SK-N-MC (cell line): Measurements from ENCODE around the gene BPHL.
"Not testable (repeated sequence)": the region's sequence is repeated elsewhere in the genome, so short reads cannot be mapped to it uniquely, and the experiment has no call there.

Source experiments
- DNase-seq: peaks from one replicate; pipeline ENCODE4 v3.0.0-alpha.2; 2011; ENCODE audit warnings: low read depth, low spot score
- H3K27ac ChIP-seq: fragments of 200-600 bp; sonication (generic); 2 replicates; pipeline ENCODE4 v1.5.1; 2016; ENCODE audit warnings: mixed run types
- H3K36me3 ChIP-seq: fragments of 200-600 bp; sonication (generic); 2 replicates; pipeline ENCODE4 v1.6.1; 2017; ENCODE audit warnings: antibody characterized with exemption, low read length, mixed read lengths; ENCODE audit not compliant: insufficient read depth
- H3K4me3 ChIP-seq: fragments of 200-600 bp; sonication (generic); 2 replicates; pipeline ENCODE4 v1.5.1; 2016
- H3K9ac ChIP-seq: fragments of 200-600 bp; sonication (generic); 2 replicates; pipeline ENCODE4 v1.8.0; 2017; ENCODE audit warnings: mixed run types, mixed read lengths; ENCODE audit not compliant: insufficient read length
- H3K9me3 ChIP-seq: fragments of 200-600 bp; sonication (generic); 2 replicates; pipeline ENCODE4 v1.6.1; 2017; ENCODE audit warnings: low read depth, mild to moderate bottlenecking, antibody characterized with exemption, low read length, moderate library complexity, mixed read lengths
- EZH2 ChIP-seq: fragments of 200-600 bp; sonication (generic); IDR thresholded peaks from one replicate; pipeline ENCODE4 v1.6.1; 2017; ENCODE audit warnings: antibody characterized with exemption
- FOXP2 ChIP-seq: optimal IDR thresholded peaks from 2 replicates; pipeline ENCODE3; 2011; ENCODE audit warnings: mild to moderate bottlenecking, moderate library complexity; ENCODE audit not compliant: insufficient read depth; ENCODE audit errors: extremely low read length, control extremely low read depth
- POLR2AphosphoS5 ChIP-seq: IDR thresholded peaks from 2 replicates; pipeline ENCODE4 v1.6.1; 2012; ENCODE audit warnings: mild to moderate bottlenecking, low read depth, low read length, borderline replicate concordance

BPHL gene

DNA sequence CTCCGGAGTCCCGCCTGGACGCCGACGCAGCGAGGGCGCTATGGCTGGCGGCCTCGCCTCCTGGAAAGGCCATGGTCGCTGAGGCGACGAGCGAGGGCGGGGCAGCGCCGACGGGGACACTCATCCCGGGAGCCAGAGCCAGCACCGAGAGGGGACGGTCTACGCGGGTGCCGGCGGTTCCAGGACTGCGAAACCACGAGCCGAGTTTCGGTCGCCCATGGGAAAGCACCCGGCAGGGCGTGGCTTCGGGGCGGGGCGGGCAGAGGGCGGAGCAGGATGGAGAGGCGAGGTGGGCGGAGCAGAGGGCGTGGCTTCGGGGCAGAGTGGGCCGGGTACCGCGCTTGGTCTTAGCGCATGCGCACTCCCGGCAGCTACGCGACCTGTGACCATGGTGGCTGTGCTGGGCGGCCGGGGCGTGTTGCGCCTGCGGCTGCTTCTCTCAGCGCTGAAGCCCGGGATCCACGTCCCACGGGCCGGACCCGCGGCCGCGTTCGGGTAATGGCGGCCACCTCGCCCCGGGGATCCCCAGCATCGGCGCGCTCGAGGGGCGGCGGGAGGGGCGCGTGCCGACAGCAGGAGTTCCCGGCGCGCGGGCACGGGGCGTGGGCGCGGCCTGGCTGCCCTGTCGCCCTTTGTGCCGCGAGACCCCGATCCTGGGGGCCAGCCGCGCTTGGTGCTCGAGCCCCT, at the start of gene BPHL:
Gene BPHL (plus strand): TSS at position 359 of the 687 bp plus-strand sequence. CDS start 30 bp downstream, at position 389.
- H3K4me3 ChIP-seq: peak within 1 kb of the TSS; percentile 99
- no peak for TF ChIP-seq EZH2
- TF ChIP-seq FOXP2: no peak
- TF ChIP-seq POLR2AphosphoS5: peak; percentile 92
- no peaks in the 10 kb centered on the region for H3K9me3 ChIP-seq

DNA sequence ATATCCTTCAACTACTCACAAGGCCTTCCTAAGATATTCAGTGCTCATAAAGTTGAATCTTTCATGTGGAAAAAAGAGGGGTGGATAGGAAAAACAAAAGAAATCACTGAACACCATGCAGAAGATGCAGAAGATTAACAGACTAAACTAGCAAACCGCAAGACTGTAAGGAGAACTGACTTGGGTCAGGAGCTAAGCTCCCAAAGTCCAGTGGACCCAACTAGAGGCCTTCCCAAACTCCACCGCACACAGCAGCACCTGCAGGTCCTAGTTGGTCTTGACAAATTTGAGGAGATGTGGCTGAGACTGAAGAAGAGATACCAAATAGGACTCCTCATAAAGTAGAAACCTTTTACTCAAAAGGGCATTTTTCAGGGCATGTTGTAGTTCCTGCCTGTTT, 46.9 kb upstream of the BPHL start:
- H3K36me3 ChIP-seq: no peaks in the 10 kb centered on the region
- no peak for DNase-seq
- H3K9ac ChIP-seq: no peak overlapping the region
- H3K4me3 ChIP-seq: no peak overlapping the region
- TF ChIP-seq EZH2 (no peak), FOXP2 (no peak), POLR2AphosphoS5 (no peak)
- H3K9me3 ChIP-seq: no peaks in the 10 kb centered on the region; the same call in 1 of the 2 replicates
- H3K27ac ChIP-seq: no peak overlapping the region

More for the DNA sequence above, at the start of gene BPHL:
- Histone ChIP-seq H3K9ac (peak within 1 kb of the TSS; percentile 84), H3K27ac (peak within 1 kb of the TSS; percentile 86), H3K36me3 (no peaks in the 10 kb centered on the region)
- DNase-seq: peak; percentile 47

DNA sequence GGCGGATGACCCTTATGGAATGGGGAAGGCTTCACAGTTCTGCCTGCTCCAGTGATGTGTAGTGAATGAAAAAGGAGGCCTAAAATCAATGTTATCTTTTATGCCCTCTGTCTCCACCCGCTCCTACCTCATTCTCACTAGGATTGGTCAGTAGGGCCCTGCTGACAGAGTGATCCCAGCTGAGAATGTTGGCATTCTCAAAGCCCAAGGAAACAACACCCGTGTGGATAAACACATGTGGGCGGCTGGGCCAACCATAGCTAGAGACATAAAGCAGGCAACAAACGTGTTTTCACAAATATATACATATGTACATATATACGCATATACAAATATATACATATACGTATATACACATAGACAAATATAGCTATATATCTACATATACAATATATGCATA, 45.7 kb upstream of the BPHL start:
- no peak overlapping the region for H3K27ac ChIP-seq
- no peak for TF ChIP-seq EZH2
- no peak for DNase-seq
- H3K4me3 ChIP-seq: no peak overlapping the region
- no peaks in the 10 kb centered on the region for H3K9me3 ChIP-seq
- H3K36me3 ChIP-seq: peaks cover 7% of the 10 kb centered on the region; the same call in 1 of the 2 replicates
- H3K9ac ChIP-seq: no peak overlapping the region

DNA sequence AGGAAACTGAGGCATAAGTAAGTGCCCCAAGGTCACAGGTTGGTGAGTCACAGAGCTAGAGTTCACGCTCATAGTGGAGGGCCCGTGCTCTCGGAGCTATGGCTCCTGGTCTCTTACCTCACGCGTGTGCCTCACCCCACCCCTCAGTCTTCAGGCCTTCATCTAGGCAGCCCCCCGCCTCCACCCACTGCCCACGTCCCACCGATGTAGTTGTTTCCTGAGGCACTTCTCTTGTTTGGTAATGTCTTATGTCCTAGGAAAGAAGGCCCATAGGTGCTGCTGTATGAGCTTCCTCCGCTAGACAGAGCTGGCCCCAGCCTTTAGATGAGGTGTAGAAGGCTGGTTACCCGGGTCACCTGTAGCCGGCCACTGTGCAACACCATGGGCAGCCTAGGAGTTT, 45.1 kb upstream of the BPHL start:
- no peak overlapping the region for H3K27ac ChIP-seq
- H3K36me3 ChIP-seq: peaks cover 12% of the 10 kb centered on the region; the same call in 1 of the 2 replicates
- TF ChIP-seq EZH2 (no peak), FOXP2 (no peak), POLR2AphosphoS5 (no peak)
- no peak for DNase-seq
- no peaks in the 10 kb centered on the region for H3K9me3 ChIP-seq
- no peak overlapping the region for H3K4me3 ChIP-seq
- no peak overlapping the region for H3K9ac ChIP-seq

DNA sequence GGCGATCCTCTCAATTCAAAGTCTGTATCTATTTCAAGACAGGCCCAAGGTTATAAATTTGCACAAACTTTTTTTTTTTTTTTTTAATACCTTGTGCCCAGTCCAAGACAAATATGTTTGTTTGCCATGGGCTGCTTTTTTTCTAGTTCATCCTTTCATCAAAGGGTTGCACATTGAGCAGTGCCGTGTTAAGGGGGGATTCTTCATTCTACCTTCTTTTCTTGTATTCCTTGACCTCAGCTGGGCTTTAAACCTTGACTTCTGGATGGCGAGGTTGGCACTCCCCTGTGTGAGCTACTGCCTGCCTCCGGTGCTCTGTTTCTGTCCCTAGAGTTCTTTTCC, 42.8 kb upstream of the BPHL start:
- DNase-seq: no peak
- Histone ChIP-seq H3K27ac (no peak overlapping the region), H3K9me3 (no peaks in the 10 kb centered on the region), H3K36me3 (peaks cover 14% of the 10 kb centered on the region; the same call in 1 of the 2 replicates), H3K9ac (no peak overlapping the region), H3K4me3 (no peak overlapping the region)
- TF ChIP-seq POLR2AphosphoS5 (no peak), EZH2 (no peak), FOXP2 (no peak)

DNA sequence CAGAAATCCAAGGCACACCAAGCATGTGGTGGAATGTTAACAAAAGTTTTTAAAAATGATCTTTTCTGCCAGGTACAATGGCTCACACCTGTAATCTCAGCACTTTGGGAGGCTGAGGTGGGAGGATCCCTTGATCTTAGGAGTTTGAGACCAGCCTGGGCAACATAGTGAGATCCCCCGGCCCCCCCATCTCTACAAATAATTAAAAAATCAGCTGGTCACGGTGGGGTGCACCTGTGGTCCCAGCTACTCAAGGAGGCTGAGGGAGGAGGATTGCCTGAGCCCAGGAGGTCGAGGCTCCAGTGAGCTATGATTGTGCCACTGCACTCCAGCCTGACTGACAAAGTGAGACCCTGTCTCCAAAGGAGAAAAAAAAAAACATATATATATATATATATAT, 42.2 kb upstream of the BPHL start:
- Histone ChIP-seq H3K27ac (no peak overlapping the region), H3K9me3 (no peaks in the 10 kb centered on the region), H3K36me3 (peaks cover 19% of the 10 kb centered on the region; the same call in 1 of the 2 replicates), H3K9ac (no peak overlapping the region), H3K4me3 (no peak overlapping the region)
- DNase-seq: no peak
- TF ChIP-seq POLR2AphosphoS5: no peak
- TF ChIP-seq FOXP2: no peak
- TF ChIP-seq EZH2: no peak

DNA sequence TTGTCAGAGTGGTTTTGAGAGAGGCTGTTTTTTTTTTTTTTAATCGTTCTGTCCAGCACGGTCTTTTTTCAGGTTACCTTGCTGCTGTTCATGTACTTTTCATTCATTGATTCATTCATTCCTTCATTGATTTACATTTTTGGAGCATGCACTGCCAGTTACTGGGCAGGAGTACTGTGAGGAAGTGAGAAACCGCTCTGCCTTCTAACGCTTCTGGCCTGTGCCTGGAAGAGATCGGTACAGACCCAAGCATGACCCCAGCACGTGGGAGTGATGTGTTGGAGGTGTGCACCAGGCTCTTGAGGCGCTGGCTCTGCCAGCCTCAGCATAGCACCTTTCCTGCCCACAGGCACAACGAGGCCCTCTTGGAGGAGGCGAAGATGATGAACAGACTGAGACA, 41.1 kb upstream of the BPHL start:
- Histone ChIP-seq H3K9ac (no peak overlapping the region), H3K9me3 (no peaks in the 10 kb centered on the region), H3K36me3 (peaks cover 19% of the 10 kb centered on the region; the same call in 1 of the 2 replicates), H3K4me3 (no peak overlapping the region), H3K27ac (no peak overlapping the region)
- no peak for TF ChIP-seq POLR2AphosphoS5
- TF ChIP-seq FOXP2: no peak
- no peak for TF ChIP-seq EZH2
- no peak for DNase-seq

DNA sequence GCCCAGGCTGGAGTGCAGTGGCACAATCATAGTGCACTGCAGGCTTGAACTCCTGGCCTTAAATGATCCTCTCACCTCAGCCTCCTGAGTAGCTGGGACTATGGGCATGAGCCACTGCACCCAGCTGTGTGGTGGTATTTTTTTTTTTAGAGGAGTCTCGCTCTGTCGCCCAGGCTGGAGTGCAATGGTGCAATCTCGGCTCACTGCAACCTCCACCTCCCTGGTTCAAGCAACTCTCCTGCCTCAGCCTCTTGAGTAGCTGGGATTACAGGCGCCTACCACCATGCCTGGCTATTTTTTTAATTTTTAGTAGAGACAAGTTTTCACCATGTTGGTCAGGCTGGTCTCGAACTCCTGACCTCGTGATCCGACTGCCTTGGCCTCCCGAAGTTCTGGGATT, 39.6 kb upstream of the BPHL start:
- H3K9ac ChIP-seq, DNase-seq, H3K9me3 ChIP-seq, H3K4me3 ChIP-seq, H3K27ac ChIP-seq: not testable (repeated sequence)
- H3K36me3 ChIP-seq: peaks cover 19% of the 10 kb centered on the region; the same call in 1 of the 2 replicates

DNA sequence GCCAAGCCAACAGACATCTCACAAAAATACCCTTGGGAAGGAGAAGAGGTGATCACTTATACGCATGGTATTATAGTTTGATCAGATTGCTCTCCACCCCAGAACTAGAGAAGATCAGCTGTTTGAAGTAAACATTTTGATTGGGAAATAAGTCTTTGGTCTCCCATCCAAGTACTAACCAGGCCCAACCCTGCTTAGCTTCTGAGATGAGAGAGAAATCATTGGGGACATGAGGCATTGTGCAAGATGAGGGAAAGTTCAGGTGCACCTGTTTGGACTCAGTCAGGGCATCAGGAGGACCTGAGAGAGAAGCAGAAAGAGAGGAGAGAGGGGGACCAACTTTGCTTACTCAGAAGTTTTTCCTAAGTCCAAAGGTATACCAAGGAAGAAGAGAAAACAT, 38.8 kb upstream of the BPHL start:
- Histone ChIP-seq H3K27ac (no peak overlapping the region), H3K9ac (no peak overlapping the region), H3K9me3 (no peaks in the 10 kb centered on the region), H3K4me3 (no peak overlapping the region), H3K36me3 (peaks cover 19% of the 10 kb centered on the region; the same call in 1 of the 2 replicates)
- no peak for TF ChIP-seq EZH2
- TF ChIP-seq FOXP2: no peak
- TF ChIP-seq POLR2AphosphoS5: no peak
- no peak for DNase-seq
